Activated T-cell treated with anti-CD3 and anti-CD28 coated beads, Interleukin-2, amount 50 U/mL, for 24 hours (primary cell): Measurements from ENCODE around the gene RNF152.

ENCODE experiments used
- DNase-seq: peaks from one replicate; pipeline ENCODE4 v3.0.0-alpha.2; 2020
- H3K27ac Mint-ChIP-seq: 2 replicates; pipeline ENCODE4 v1.8.0; 2020; ENCODE audit warnings: mild to moderate bottlenecking, mixed read lengths
- H3K27me3 Mint-ChIP-seq: 2 replicates; pipeline ENCODE4 v1.8.0; 2020; ENCODE audit warnings: mixed read lengths
- H3K36me3 Mint-ChIP-seq: 2 replicates; pipeline ENCODE4 v1.8.0; 2020; ENCODE audit warnings: low read depth, mixed read lengths
- H3K4me1 Mint-ChIP-seq: 2 replicates; pipeline ENCODE4 v1.8.0; 2020; ENCODE audit warnings: low read depth, mixed read lengths
- H3K4me3 Mint-ChIP-seq: 2 replicates; pipeline ENCODE4 v1.8.0; 2020; ENCODE audit warnings: mild to moderate bottlenecking, moderate library complexity, mixed read lengths
- H3K9me3 Mint-ChIP-seq: 2 replicates; pipeline ENCODE4 v1.8.0; 2020; ENCODE audit warnings: mixed read lengths

RNF152 gene

DNA sequence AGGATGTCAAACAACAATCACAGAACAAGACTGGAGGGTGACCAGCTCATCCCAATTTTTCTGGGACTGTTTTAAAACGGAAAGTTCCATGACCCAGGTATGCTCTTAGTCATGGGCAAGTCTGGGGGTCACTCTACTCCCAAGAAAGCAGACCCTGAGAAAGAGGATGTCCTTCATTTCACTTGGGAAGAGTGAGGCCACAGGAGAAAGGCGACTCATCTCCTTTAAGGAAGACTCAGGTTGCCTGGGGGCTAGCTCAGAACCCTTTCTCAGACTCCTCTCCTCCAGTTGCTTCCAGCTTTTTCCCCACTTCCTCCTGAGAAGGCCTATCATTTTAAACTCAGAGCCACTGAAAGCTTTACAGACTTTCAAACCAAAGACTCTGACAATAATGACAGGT, 9.3 kb downstream of the RNF152 start:
- Mint-ChIP-seq H3K36me3 (no peaks in the 10 kb centered on the region), H3K27ac (no peak overlapping the region), H3K4me3 (no peak overlapping the region), H3K4me1 (no peaks in the 10 kb centered on the region), H3K9me3 (no peaks in the 10 kb centered on the region), H3K27me3 (peaks cover 5% of the 10 kb centered on the region)
- no peak for DNase-seq

DNA sequence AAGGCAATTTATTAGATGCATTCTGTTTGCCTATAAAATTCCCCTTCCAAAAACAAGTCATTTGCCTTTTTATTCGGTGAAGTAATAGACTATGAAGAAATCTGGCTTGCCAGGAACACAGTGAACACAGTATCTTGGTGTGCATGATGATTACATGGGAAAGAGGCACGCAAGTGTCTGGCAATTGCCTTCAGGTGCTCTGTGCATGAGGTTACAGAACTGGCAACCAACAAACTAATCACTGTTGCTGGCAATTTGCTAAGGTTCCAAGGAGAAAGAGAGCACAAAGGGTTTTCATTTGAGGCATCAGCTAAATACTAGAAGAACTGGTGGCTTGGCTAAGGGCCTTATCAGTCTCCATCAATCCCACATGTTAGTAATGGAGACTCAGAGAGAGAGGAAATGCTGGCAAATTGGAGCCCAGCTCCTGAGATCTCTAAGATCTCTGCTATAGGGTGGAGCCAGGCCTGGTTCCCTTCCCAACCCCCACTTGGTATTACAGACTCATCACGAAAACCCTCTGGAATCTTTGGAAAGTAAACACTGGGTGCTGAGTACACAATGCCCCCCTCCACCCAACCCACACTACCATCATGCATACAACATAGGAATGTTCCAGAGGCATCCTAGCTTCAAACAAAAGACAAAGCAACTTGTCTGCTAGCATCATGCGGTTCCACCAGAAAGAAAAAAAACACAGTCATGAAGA, 10.4 kb downstream of the RNF152 start:
- Mint-ChIP-seq H3K27me3 (peaks cover 5% of the 10 kb centered on the region), H3K4me1 (no peaks in the 10 kb centered on the region), H3K27ac (no peak overlapping the region), H3K4me3 (no peak overlapping the region), H3K9me3 (no peaks in the 10 kb centered on the region), H3K36me3 (no peaks in the 10 kb centered on the region)
- no peak for DNase-seq

DNA sequence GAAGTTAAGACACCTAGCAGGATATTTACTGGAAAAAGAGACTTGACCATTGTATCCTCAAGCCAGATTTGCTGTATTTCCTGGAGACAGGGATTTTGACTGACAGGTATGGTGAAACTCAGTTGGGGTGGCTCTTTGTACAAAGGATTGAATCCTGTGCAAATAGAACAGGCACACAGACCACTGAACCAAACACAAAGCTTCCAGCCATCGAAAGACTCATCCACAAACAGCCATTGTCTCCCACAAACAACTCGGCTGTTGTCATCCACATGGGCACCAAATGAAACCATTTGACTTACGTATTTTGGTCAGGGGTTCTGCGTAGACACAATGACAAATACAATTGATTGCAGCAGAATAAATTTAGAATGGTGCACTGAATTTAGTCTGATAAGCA, 15.9 kb downstream of the RNF152 start:
- no peak overlapping the region for H3K4me3 Mint-ChIP-seq
- DNase-seq = no peak

DNA sequence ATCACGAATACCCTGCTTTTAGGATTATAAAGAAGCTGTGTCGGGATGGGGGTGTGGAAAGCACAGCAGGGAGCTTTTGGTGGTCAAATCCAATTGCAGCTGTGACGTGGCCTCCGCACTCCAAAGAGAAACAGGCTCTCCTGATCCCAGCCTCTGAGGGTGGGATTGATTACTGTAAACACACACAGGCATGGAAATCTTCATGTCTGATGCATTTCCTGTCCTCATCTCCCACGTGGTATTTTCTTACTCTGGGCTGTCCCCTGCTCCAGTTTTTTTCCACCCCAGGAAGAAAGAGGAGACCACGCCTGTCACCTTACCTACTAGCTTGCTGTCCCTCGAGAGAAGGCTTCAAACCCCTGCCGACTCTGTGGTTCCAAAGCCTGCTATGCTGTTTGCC, 22.7 kb downstream of the RNF152 start:
- Mint-ChIP-seq H3K4me1 (no peaks in the 10 kb centered on the region), H3K9me3 (no peaks in the 10 kb centered on the region), H3K36me3 (no peaks in the 10 kb centered on the region), H3K27ac (no peak overlapping the region), H3K27me3 (no peaks in the 10 kb centered on the region), H3K4me3 (no peak overlapping the region)
- no peak for DNase-seq

More for the DNA sequence above, 15.9 kb downstream of the RNF152 start:
- H3K27ac Mint-ChIP-seq = no peak overlapping the region
- H3K27me3 Mint-ChIP-seq = peaks cover 15% of the 10 kb centered on the region
- no peaks in the 10 kb centered on the region for H3K4me1 Mint-ChIP-seq
- no peaks in the 10 kb centered on the region for H3K36me3 Mint-ChIP-seq
- H3K9me3 Mint-ChIP-seq = no peaks in the 10 kb centered on the region

DNA sequence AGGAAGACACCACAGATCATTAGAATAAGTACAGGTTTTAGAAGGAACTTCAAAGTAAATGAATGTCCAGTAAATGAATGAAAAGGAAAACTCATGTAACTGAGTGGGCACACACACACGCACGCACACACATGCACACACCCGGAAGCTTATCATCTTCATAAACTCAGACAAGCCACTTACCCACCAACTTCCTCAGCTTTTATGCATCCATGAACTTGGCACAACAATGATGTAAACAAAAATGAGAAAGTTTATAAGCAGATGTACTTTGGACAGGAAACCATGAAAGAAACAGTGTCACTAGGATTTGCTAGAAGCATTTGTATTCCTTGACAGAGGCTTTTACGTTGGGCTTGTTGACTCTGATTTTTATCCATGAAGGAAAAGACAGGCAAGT, 23.2 kb downstream of the RNF152 start:
- Mint-ChIP-seq H3K4me3 (no peak overlapping the region), H3K27ac (no peak overlapping the region), H3K36me3 (no peaks in the 10 kb centered on the region), H3K4me1 (no peaks in the 10 kb centered on the region), H3K9me3 (no peaks in the 10 kb centered on the region), H3K27me3 (no peaks in the 10 kb centered on the region)
- DNase-seq = no peak

DNA sequence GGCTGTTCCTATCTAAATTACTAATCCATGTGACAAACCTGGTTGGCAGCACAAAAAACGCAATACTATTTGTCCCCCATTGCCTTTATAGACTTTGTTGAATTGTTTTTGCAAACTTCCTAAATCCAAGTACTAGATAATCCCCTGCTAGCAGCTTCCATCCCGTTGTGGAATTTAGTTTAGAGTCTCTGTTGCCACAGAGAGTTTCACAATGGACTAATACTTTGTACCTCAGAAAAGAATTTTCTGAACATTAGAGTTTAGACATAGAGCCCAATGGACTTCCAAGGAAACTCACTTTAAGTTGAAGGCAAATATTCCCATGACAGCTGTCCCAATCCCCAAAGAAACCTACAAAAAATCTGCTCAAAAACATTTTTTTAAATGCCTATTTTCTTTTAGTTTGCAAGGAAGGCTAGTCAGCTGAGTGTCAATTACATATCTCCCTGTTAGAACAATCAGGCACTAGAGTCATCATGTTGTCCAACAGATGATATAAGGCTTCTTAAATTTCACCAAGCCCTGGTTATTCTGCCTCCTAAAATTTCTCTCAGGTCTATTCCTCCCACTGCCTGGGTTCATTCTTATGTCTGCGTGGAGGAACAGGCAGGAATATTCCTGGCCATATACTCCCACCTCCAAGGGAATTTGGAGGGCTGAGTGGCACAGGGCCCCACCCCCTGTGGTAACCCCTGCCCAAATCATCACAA, 27.2 kb downstream of the RNF152 start:
- Mint-ChIP-seq H3K27ac (no peak overlapping the region), H3K27me3 (no peaks in the 10 kb centered on the region), H3K4me1 (no peaks in the 10 kb centered on the region), H3K4me3 (no peak overlapping the region), H3K9me3 (no peaks in the 10 kb centered on the region), H3K36me3 (no peaks in the 10 kb centered on the region)
- no peak for DNase-seq

DNA sequence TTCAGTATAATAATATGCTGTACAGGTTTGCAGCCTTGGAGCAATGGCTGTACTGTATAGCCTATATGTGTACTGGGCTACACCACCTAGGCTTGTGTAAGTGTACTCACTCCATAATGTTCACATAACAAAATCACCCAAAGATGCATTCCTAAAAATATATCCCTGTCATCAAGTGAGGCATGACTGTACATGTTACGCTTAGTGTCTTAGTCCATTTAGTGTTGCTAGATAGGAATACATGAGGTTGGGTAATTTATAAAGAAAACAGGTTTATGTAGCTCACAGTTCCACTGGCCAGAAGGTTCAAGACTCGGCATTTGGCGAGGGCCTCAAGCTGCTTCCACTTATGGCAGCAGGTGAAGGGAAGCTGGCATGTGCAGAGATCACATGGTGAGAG, 31.4 kb downstream of the RNF152 start:
- Mint-ChIP-seq H3K4me3 (no peak overlapping the region), H3K4me1 (no peaks in the 10 kb centered on the region), H3K27ac (no peak overlapping the region), H3K36me3 (no peaks in the 10 kb centered on the region), H3K9me3 (no peaks in the 10 kb centered on the region), H3K27me3 (no peaks in the 10 kb centered on the region)
- DNase-seq = no peak

DNA sequence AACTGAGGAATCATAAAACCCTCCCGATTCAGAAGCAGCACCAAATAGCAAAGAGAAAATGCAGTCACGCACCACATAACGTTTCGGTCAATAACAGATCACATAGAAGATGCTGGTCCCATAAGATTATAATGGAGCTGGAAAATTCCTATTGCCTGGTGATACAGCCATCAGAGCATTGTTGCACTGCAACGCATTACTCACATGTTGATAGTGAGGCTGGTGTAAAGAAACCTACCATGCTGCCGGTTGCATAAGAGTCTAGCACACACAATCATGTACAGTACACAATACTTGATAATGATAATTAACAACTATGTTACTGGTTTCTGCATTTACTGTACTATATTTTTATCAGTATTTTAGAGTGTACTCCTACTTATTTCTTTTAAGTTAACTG, 32.5 kb downstream of the RNF152 start:
- H3K9me3 Mint-ChIP-seq = no peaks in the 10 kb centered on the region

DNA sequence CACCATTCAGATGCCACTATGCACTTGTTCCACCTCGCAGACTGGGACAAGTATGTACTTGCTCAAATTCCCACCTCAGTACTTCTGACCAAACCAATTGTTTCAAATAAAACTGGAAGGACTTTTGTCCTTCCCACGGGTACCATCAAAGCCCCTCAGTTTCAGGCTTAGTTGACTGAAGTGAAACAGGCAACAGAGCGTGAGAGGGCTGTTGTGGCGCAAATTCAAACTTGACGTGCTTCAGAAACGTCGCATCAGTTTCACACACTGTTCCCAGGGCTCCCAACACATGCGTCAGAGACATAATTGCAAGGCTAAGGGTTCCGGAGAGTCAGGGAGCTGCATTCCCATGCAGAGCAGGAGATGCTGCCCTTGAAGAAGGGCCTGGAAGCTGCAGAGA, 33.7 kb downstream of the RNF152 start:
- Mint-ChIP-seq H3K27ac (no peak overlapping the region), H3K36me3 (no peaks in the 10 kb centered on the region)
- DNase-seq = no peak

More for the DNA sequence above, 32.5 kb downstream of the RNF152 start:
- no peak for DNase-seq
- no peak overlapping the region for H3K27ac Mint-ChIP-seq
- no peaks in the 10 kb centered on the region for H3K27me3 Mint-ChIP-seq
- no peak overlapping the region for H3K4me3 Mint-ChIP-seq
- no peaks in the 10 kb centered on the region for H3K36me3 Mint-ChIP-seq
- no peaks in the 10 kb centered on the region for H3K4me1 Mint-ChIP-seq

DNA sequence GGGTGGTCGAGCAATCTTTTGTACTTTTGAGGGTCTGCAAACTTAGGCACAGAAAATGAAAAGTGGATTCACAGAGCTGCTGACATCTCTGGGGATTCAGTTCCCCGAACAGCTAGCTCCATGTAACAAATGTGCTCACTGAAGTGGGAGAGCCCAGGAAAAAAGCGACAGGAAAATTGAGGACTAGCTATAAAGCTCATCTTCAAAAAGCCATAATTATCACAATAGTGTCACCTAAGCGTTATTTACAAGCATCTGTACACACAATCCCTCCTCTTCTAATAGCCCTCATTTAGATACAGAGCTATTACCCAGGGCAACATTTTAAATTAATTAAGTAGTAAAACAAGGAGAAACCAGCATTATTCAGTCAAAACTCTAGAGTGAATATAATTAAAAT, 36.1 kb downstream of the RNF152 start:
- no peaks in the 10 kb centered on the region for H3K9me3 Mint-ChIP-seq
- DNase-seq = no peak
- H3K27ac Mint-ChIP-seq = no peak overlapping the region
- no peaks in the 10 kb centered on the region for H3K4me1 Mint-ChIP-seq
- H3K27me3 Mint-ChIP-seq = peaks cover 3% of the 10 kb centered on the region
- H3K4me3 Mint-ChIP-seq = no peak overlapping the region
- H3K36me3 Mint-ChIP-seq = no peaks in the 10 kb centered on the region

More for the DNA sequence above, 33.7 kb downstream of the RNF152 start:
- Mint-ChIP-seq H3K4me3 (no peak overlapping the region), H3K27me3 (peaks cover under 1% of the 10 kb centered on the region), H3K9me3 (no peaks in the 10 kb centered on the region), H3K4me1 (no peaks in the 10 kb centered on the region)

DNA sequence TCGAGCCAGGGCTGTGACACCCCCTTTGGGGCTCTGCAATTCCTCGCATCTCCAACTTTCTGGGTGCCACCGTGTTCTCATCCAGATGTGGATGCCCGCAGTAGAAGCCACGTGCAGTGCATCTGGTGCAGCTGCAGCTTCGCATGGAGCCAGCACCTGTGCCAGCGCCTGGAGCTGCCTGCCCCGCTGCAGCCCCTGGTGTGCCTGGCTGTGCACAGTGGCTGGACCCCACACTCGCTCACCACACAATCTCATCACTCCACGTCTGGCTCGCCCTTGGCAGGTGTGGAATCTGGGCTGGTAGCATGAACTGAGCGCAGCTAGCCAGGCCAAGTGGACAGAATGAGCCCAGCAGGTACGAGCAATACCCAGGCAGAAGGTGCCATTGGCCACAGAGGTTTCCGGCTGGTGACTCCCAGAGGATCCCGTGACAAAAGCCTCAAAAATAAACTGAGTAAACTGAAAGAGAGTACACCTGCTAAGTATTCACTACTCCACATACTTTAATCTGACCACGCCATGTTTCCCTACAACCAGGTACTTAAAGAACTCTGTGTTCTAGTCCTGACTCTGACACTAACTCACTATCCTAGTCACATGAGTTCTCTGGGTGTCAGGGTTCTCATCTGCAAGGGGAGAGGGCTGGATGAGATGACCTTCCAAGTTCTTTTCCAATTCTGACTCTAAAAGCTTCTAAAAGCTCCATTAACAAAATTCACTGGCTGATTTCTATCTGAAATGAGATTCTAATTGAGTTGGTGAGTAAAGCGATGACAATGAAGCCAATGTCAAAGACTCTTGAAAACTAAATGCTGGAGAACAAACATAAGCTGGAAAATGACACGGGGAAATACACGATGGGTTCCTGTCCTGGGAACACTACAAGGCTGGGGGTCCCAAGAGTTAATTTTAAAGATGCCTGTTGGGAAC, 37.1 kb downstream of the RNF152 start:
- H3K27ac Mint-ChIP-seq = no peak overlapping the region
- H3K4me3 Mint-ChIP-seq = no peak overlapping the region
- no peak for DNase-seq
- no peaks in the 10 kb centered on the region for H3K9me3 Mint-ChIP-seq
- no peaks in the 10 kb centered on the region for H3K36me3 Mint-ChIP-seq
- no peaks in the 10 kb centered on the region for H3K4me1 Mint-ChIP-seq
- H3K27me3 Mint-ChIP-seq = peaks cover 3% of the 10 kb centered on the region

DNA sequence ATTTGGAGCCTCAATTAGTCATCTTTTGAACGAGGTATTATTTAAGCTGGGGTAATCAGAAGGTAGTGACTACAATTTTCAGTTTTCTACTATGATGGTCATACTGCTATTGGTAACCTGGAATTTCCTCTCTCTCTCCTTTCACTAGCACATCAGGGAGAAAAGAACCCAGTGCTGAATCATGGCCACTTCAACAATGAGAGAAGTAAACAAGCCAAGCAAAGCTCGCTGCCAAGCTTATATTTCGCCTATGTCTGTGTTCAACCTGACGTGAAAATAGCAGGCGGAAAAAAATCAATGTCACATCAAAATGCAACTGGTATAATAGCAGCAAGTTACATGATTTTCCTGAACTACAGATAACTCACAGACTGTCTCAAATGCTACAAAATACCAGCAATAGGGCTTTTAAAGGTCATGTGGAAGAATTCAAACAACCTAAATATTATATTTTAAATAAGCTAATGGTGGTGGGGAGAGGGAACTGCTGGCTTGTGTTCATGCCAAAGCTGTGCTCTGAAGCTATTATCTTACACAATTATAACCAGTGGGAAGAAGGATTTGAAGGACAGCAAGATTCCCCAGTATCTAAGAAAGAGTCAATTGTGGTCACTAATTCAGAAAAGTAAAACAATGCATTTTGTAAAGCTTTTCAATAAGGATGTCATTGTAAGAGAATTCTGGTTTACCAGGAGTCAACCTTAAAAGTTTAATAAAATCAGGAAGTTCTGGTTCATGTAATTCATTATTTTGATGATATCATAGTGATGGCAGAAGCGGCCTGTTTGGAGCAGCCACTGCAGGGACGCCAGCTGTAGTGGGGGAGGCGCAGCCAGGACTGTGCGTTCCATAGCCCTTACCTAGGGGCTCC, 38.0 kb downstream of the RNF152 start:
- H3K27ac Mint-ChIP-seq = no peak overlapping the region
- H3K36me3 Mint-ChIP-seq = no peaks in the 10 kb centered on the region
- no peaks in the 10 kb centered on the region for H3K4me1 Mint-ChIP-seq
- peaks cover 3% of the 10 kb centered on the region for H3K27me3 Mint-ChIP-seq
- no peak for DNase-seq
- no peak overlapping the region for H3K4me3 Mint-ChIP-seq
- no peaks in the 10 kb centered on the region for H3K9me3 Mint-ChIP-seq

DNA sequence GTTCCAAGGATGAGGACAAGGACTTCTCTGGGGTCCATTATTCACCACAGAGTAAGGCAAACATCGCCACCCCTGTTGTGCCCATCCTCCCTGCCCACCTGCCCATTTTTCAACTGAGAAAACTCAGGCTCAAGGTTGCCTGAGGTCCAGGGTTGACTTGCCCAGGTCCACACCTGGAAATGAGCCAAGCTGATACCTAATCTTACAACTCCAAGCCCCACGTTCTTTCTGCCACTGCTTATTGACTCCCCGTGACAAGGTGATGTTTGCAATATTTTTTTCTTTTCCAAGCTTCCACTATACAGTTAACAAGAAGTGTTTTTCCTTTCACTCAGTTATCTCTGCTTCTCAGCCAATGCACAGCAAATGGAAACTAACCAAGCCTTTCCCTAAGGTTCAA, 39.0 kb downstream of the RNF152 start:
- Mint-ChIP-seq H3K4me3 (no peak overlapping the region), H3K4me1 (no peaks in the 10 kb centered on the region), H3K36me3 (no peaks in the 10 kb centered on the region), H3K9me3 (no peaks in the 10 kb centered on the region), H3K27me3 (peaks cover 3% of the 10 kb centered on the region), H3K27ac (no peak overlapping the region)
- no peak for DNase-seq

DNA sequence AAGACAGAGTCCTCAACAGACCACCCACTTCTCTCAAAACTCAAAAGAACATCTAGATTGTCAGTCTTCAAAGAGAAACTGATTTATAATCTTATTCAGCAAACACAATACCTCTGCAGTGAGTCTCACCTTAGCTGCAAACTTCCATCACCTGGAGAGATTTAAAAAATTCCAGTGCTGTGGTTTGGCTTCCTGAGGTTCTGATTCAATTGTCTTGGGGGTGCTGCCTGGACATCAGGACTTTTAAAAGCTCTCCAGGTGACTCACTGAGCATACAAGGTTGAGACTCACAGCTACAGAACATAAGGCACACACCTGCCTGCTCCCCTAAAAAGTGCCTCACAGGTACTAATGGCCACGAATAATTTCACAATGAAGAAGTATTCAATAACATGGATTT, 40.3 kb downstream of the RNF152 start:
- DNase-seq = no peak
- Mint-ChIP-seq H3K36me3 (no peaks in the 10 kb centered on the region), H3K27me3 (peaks cover 8% of the 10 kb centered on the region), H3K27ac (no peak overlapping the region), H3K4me1 (no peaks in the 10 kb centered on the region), H3K4me3 (no peak overlapping the region), H3K9me3 (no peaks in the 10 kb centered on the region)
